ENCODE data around the gene SCUBE2.
"Not testable (repeated sequence)": the region's sequence is repeated elsewhere in the genome, so short reads cannot be mapped to it uniquely, and the experiment has no call there.

Gene SCUBE2

GRCh38 chr11:9042488-9042887 lies 48.9 kb downstream of the SCUBE2 start:
- DNase-seq (ENCODE audit: low spot score): no peak

GRCh38 chr11:9041747-9042146 lies 49.7 kb downstream of the SCUBE2 start:
- DNase-seq (ENCODE audit: low spot score): no peak

DNA sequence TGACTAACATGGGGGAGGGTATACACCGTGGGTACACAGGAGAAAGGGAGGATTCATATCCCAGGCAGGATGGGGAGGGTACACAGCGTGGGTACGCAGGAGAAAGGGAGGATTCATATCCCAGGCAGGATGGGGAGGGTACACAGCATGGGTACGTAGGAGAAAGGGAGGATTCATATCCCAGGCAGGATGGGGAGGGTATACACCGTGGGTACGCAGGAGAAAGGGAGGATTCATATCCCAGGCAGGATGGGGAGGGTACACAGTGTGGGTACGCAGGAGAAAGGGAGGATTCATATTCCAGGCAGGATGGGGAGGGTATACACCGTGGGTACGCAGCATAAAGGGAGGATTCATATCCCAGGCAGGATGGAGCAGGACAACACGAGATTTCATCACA lies 51.0 kb downstream of the SCUBE2 start:
- no peak for DNase-seq (ENCODE audit: low spot score)

- DNase-seq (ENCODE audit: low spot score): no peak
These were observed 51.5 kb downstream of the SCUBE2 start for GRCh38 chr11:9039863-9040262.

- no peak for DNase-seq (ENCODE audit: low spot score)
These were observed 52.2 kb downstream of the SCUBE2 start for GRCh38 chr11:9039198-9039597.

- DNase-seq (ENCODE audit: low spot score): no peak
These were observed 52.9 kb downstream of the SCUBE2 start for GRCh38 chr11:9038541-9038940.

DNA sequence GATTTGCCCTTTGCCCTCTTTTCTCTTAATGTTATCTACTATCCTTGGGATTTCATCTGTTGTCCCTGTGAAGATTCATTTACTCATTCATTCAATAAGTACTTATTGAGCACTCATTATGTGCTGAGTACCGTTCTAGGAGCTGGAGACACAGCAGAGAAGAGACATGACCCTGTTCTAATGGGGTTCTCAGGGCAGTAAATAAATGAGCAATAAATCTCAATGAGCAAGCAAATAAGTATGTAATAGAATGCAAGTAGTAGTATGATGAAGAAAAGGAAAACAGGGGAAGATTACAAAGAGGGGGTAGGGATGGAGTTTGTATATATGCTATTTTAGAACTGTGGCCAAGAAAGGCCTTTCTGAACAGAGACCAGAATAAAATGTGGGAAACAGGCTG lies 53.4 kb downstream of the SCUBE2 start:
- DNase-seq (ENCODE audit: low spot score): no peak

- DNase-seq (ENCODE audit: low spot score): peak; percentile 71
These were observed 54.2 kb downstream of the SCUBE2 start for GRCh38 chr11:9037046-9037780.

DNA sequence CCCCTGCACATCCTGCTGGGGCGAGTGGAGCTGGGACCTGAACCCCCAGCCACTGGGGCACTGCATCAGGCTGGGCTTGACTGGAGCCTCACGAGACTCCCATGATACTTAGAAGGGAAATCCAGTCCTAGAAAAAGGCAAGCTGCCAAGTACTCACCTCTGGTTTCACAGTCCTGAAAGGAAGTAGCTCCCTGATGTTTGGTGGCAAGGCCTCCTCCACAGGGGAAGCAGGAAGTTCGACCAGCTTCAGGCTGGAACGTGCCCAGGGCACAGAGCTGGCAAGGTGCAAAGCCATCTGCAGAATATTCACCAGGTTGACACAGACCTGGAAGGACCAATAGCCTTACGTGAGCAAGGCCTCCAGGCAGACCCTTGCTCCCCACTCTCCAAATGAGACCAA lies 60.8 kb downstream of the SCUBE2 start:
- no peak for DNase-seq (ENCODE audit: low spot score)

GRCh38 chr11:9029422-9029821 lies 62.0 kb downstream of the SCUBE2 start:
- DNase-seq (ENCODE audit: low spot score): no peak

DNA sequence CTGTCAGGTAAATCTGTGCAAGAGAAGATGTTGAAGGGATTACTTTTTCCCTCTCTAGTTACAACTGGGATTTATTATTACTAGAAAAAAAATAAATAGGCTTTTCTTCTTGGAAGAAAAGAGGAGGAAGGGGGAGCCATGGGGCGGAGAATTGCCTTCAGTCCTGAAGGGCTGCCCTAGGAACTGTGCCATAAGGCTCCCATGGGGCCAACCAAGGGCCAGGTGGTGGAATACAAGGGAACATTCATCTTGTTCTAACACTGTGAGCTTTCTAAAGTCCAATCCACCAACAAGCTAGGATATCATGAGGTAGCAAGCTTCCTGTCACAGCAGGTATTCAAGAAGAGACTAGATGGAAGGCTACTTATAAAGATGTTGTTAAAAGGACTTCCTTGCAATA lies 62.8 kb downstream of the SCUBE2 start:
- no peak for DNase-seq (ENCODE audit: low spot score)

DNA sequence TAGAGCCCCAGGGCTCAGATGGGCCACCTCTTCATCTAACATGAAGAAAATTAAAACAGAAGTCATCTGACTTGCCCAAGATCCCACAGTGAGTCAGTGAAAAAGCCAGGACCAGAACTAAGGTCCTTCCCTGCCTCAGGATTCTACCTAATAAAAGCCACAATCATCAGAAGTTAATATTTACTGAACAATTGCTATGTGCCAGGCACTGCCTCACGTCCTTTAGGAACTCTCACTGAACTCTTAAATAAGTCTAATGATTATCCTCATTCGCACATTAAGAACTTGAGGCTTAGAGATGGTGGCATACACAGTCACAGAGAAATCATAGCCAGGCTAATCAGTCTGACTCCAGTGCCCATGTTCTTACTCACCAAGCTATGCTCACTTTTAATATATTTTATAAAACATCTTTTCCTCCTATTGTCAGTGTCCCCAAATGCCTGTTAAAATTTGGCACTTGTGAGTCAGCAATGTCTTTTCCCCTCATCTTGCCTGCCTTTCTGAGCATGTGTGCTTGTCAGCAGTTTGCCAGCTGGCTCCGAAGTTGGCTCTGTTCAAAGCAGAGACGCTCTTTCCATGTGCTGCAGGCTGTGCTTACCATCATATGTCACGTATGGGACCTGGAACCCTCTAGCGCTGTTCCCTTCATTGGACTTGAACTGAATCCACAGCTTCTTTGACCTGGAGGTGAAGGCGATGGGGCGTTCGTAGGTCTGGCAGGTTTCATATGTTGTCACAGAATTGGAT lies 66.1 kb downstream of the SCUBE2 start:
- no peak for DNase-seq (ENCODE audit: low spot score)

DNA sequence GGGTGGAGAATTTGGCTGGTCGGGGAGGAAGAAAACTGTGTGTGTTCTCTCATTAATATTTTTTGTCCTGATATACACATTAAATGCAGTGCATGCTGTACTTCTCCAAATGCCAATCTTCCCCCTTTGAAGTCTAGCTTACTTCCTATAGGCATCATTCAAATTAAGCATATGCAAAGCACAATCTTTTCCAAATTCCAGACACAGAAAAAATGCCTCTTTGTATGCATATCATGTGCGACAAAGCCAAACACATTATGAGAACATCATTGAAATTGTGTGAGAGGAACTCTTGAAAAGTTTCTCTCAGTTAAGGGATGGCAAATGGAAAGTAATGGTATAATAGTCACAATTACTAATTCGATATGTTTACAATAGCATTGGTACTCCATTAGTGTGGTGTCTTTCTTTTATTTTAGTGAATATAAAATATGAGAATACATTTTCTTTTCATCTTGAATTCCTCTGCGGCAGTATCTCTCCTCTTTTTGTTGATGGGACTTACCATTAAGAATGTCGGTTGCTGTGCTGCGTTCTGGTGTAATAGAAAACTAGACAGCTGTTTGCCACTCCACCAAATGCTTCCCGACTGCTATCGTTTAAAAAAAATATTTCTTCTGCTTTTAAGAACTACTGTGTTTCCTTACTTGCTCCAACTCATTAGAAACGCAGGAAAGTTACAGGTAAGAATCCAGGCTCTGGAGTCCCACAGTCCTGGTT lies 68.3 kb downstream of the SCUBE2 start:
- no peak for DNase-seq (ENCODE audit: low spot score)

DNA sequence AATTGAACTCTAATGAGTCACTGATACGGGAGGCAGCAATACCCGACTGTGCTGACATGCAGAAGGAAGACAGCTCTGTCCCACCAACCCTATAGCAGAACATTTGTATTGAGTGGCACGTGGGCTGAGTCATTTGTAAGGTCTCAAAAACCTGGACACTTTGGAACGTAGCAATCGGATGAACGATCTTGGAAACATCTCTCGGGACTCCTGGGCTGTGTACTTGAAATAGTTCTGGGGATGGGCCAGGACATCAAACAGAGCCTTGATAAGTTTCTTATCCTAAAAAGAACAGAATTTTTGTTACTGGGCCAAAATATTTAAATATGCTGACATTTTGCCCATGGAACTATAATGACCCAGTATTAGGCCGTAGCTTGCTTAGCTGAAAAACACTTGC lies 70.5 kb downstream of the SCUBE2 start:
- DNase-seq (ENCODE audit: low spot score): no peak

DNA sequence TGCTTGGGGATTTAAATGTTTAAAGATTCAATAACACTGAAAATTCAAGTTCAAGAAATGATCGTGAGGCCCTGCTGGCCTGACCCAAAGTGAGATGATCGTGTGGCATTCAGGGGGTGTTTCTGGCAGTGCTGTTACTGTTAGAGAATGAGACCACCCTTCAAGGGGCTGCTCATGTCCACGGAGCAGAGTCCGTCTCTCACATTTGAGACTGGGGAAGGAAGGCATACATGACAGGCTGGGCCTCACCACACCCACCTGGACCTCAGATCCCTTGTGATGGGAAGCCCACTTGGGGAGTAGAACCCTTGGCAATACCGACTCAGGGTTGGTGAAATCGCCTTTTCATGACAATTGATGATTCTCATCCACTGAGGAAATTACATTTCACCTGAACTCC lies 71.5 kb downstream of the SCUBE2 start:
- no peak for DNase-seq (ENCODE audit: low spot score)

DNA sequence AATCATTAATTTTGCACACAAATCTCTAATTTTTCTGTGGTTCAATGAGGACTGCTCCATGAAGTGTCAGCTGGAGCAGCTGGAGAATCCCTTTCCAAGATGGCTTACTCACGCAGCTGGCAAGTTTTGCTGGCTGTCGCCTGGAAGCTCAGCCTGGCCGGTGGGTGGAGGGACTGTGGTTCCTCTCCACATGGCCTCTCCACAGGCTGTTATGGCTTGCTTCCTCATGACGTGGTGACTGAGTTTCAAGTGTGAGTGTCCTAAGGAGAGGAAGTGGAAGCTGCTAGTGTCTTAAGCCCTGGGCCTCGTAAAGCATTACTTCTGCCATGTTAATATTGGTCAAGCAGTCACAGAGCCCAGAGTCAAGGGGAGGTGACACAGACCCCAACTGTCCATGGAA lies 73.6 kb downstream of the SCUBE2 start:
- DNase-seq (ENCODE audit: low spot score): no peak

DNA sequence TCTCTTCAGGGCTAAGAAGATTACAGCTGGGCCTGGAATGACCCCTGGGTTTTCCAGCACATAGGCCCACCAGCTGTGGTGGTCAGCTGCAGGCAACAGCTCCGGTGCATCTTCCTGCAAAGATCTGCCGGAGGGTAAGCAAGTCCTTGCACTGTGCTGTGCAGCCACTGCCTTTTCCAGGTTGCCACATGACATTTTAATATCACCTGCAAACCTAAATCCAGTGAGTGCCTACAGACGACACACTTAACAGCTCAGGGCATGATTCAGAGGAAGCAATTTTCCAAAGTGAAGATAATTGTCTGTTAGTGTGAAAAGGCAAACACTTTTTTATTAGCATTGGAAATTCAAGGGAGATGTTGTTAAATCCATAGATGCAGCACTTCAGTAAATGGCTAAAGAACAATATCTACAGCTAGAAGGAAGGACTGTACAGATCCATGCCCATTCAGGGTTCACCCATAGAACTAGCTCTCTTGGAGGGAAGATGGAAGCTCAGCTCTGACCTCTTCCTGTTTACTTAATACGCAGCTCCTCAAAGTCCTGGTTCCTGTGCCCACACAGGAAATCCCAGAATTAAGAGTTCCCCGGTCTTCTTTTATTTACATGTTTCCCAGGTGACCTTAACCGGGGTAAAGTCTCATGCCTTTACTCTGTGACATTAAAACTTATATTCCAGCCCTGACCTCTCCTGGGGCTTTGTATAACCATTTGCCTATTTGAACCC lies 74.3 kb downstream of the SCUBE2 start:
- DNase-seq (ENCODE audit: low spot score): no peak

DNA sequence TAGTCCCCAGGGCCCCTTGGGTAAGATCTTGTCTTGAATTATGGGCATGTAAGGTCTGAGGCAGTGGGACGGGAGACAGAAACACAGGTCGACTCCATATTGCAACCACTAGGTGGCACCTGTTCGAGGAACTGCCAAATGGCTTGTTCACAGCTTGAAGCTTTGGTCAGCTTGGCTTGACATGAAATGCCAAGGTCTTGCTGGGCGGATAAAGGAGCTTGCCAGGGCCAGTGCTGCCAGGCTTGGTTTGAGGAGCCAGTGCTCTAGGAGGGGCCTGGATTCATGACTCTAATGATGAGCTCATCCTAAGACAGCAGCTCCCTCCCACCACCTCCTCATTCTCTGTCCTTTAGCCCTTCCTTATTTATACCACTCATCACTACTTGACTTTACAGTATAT lies 75.7 kb downstream of the SCUBE2 start:
- DNase-seq (ENCODE audit: low spot score): peak; percentile 70

GRCh38 chr11:9014826-9015225 lies 76.6 kb downstream of the SCUBE2 start:
- no peak for DNase-seq (ENCODE audit: low spot score)

- DNase-seq (ENCODE audit: low spot score): no peak
These were observed 78.0 kb downstream of the SCUBE2 start for GRCh38 chr11:9013373-9013772.

GRCh38 chr11:9009538-9009937 lies 81.9 kb downstream of the SCUBE2 start:
- DNase-seq (ENCODE audit: low spot score): not testable (repeated sequence)

- DNase-seq (ENCODE audit: low spot score): no peak
These were observed 82.7 kb downstream of the SCUBE2 start for GRCh38 chr11:9008661-9009060.

All from ecto neural progenitor cell (in vitro differentiated cells).